H1 (cell line): ENCODE results near the gene TUBD1. TPM values are rescaled to one million over a fixed set of nuclear protein-coding genes. Genes with fewer than 3 reads are reported as not detected.

Source experiments
- CTCF ChIA-PET: fragments of 300-600 bp; sonication (Branson Sonifier 250); formaldehyde crosslinking; loops from one replicate; lab custom pipeline; 2021; ENCODE audit not compliant: partially characterized antibody; lab: Charles Lee
- POLR2A ChIA-PET: fragments of 300-600 bp; sonication (Branson Sonifier 250); formaldehyde crosslinking; loops from one replicate; lab custom pipeline; 2021; ENCODE audit warnings: inconsistent platforms; ENCODE audit not compliant: partially characterized antibody; lab: Charles Lee
- DNase-seq, 2 experiments: peaks; one replicate each; pipeline versions ENCODE4 v3.0.0 to v3.0.0-alpha.2; 2010 to 2022; ENCODE audit warnings: low spot score in 2 of 2, low read depth in 1 of 2, mixed read lengths in 1 of 2
- FAIRE-seq: peaks from 2 replicates; lab custom pipeline; 2011; peaks lifted over from hg19 to GRCh38; lab: Jason Lieb, UNC
- H2AFZ ChIP-seq: 2 replicates; pipeline ENCODE4 v1.8.1; 2012; ENCODE audit warnings: low read length, inconsistent platforms
- H2AK5ac ChIP-seq: 2 replicates; pipeline ENCODE4 v1.6.1; 2013; ENCODE audit warnings: low read depth, low read length
- H2BK120ac ChIP-seq: replicated peaks from 2 replicates; pipeline ENCODE3; 2013; ENCODE audit warnings: low read depth, low read length, inconsistent platforms
- H2BK12ac ChIP-seq: 2 replicates; pipeline ENCODE4 v1.6.1; 2013; ENCODE audit warnings: low read depth, low read length
- H2BK15ac ChIP-seq: 2 replicates; pipeline ENCODE4 v1.6.1; 2013; ENCODE audit warnings: low read length
- H2BK20ac ChIP-seq: 2 replicates; pipeline ENCODE4 v1.6.1; 2013; ENCODE audit warnings: low read length
- H2BK5ac ChIP-seq: 2 replicates; pipeline ENCODE4 v1.6.1; 2013; ENCODE audit warnings: low read depth, low read length
- H3K14ac ChIP-seq: 2 replicates; pipeline ENCODE4 v1.6.1; 2013; ENCODE audit warnings: inconsistent platforms; ENCODE audit not compliant: insufficient read length
- H3K18ac ChIP-seq: 2 replicates; pipeline ENCODE4 v1.6.1; 2013; ENCODE audit warnings: low read length; ENCODE audit errors: extremely low read depth
- H3K23ac ChIP-seq: 2 replicates; pipeline ENCODE4 v1.6.1; 2013; ENCODE audit warnings: inconsistent platforms; ENCODE audit not compliant: insufficient read length
- H3K23me2 ChIP-seq: 2 replicates; pipeline ENCODE4 v1.6.1; 2013; ENCODE audit warnings: low read depth, low read length
- H3K27ac ChIP-seq: 2 replicates; pipeline ENCODE4 v1.6.1; 2011; ENCODE audit warnings: low read depth, low read length, inconsistent platforms
- H3K27me3 ChIP-seq, 4 experiments: replicated peaks in 1 of 4; 1 replicate in 1 of 4; 2 replicates in 3 of 4; pipeline versions ENCODE4 v1.6.1 to v1.8.1; 2011 to 2013; ENCODE audit warnings: low read length in 3 of 4, mild to moderate bottlenecking in 3 of 4, inconsistent platforms in 2 of 4, mixed read lengths in 2 of 4, moderate library complexity in 1 of 4; ENCODE audit not compliant: control insufficient read depth in 3 of 4, insufficient read depth in 3 of 4; ENCODE audit errors: extremely low read depth in 1 of 4
- H3K36me3 ChIP-seq, 4 experiments: 2 replicates each; pipeline versions ENCODE4 v1.6.1 to v1.8.1; 2011 to 2013; ENCODE audit warnings: mild to moderate bottlenecking in 4 of 4, low read length in 3 of 4, moderate library complexity in 2 of 4, control low read depth in 1 of 4, inconsistent platforms in 1 of 4; ENCODE audit not compliant: insufficient read depth in 4 of 4, control insufficient read depth in 2 of 4
- H3K4ac ChIP-seq: replicated peaks from 2 replicates; pipeline ENCODE3; 2013; ENCODE audit warnings: low read length, low read depth, mixed read lengths, inconsistent platforms; ENCODE audit not compliant: insufficient read length
- H3K4me1 ChIP-seq, 4 experiments: replicated peaks in 1 of 4; 1 replicate in 1 of 4; 2 replicates in 3 of 4; pipeline versions ENCODE4 v1.6.1 to v1.8.1; 2011 to 2013; ENCODE audit warnings: low read length in 3 of 4, inconsistent platforms in 2 of 4, mixed read lengths in 1 of 4; ENCODE audit not compliant: insufficient read depth in 4 of 4, control insufficient read depth in 3 of 4
- H3K4me2 ChIP-seq, 2 experiments: 2 replicates each; pipeline versions ENCODE4 v1.6.1 to v1.8.1; 2011 to 2013; ENCODE audit warnings: low read depth in 2 of 2, low read length in 2 of 2, control low read depth in 1 of 2, inconsistent platforms in 1 of 2, mild to moderate bottlenecking in 1 of 2; ENCODE audit not compliant: insufficient read depth in 1 of 2
- H3K4me3 ChIP-seq, 4 experiments: fragments of 200-600, 300-600 bp in 1 of 4; sonication (generic), shearing (Covaris generic), sonication (Bioruptor Twin) in 1 of 4; 2 replicates each; pipeline versions ENCODE4 v1.5.1 to v1.8.1; 2011 to 2016; ENCODE audit warnings: low read length in 4 of 4, low read depth in 3 of 4, control low read depth in 2 of 4, inconsistent platforms in 2 of 4, mild to moderate bottlenecking in 2 of 4, mixed read lengths in 1 of 4, moderate library complexity in 1 of 4; ENCODE audit not compliant: insufficient read depth in 2 of 4; ENCODE audit errors: extremely low read depth in 1 of 4
- H3K56ac ChIP-seq: replicated peaks from 2 replicates; pipeline ENCODE3; 2013; ENCODE audit warnings: low read depth, mild to moderate bottlenecking, mixed read lengths, low read length, inconsistent platforms; ENCODE audit not compliant: insufficient read length
- H3K79me1 ChIP-seq: 2 replicates; pipeline ENCODE4 v1.6.1; 2013; ENCODE audit warnings: low read depth, low read length, control low read depth
- H3K79me2 ChIP-seq, 2 experiments: 2 replicates each; pipeline versions ENCODE4 v1.6.1 to v1.8.1; 2012 to 2013; ENCODE audit warnings: low read length in 2 of 2, mild to moderate bottlenecking in 2 of 2, inconsistent platforms in 1 of 2; ENCODE audit not compliant: insufficient read depth in 2 of 2, control insufficient read depth in 1 of 2
- H3K9ac ChIP-seq, 4 experiments: replicated peaks in 1 of 4; 1 replicate in 1 of 4; 2 replicates in 3 of 4; pipeline versions ENCODE4 v1.6.1 to v1.8.1; 2011 to 2013; ENCODE audit warnings: low read depth in 3 of 4, low read length in 3 of 4, control low read depth in 2 of 4, mild to moderate bottlenecking in 2 of 4, moderate library complexity in 2 of 4, inconsistent platforms in 1 of 4; ENCODE audit errors: extremely low read depth in 1 of 4
- H3K9me3 ChIP-seq, 2 experiments: 2 replicates each; pipeline versions ENCODE4 v1.6.1 to v1.8.1; 2012 to 2013; ENCODE audit warnings: mild to moderate bottlenecking in 2 of 2, moderate library complexity in 2 of 2, control low read depth in 1 of 2, inconsistent platforms in 1 of 2, low read depth in 1 of 2, low read length in 1 of 2, mixed read lengths in 1 of 2; ENCODE audit not compliant: insufficient read depth in 2 of 2
- H4K20me1 ChIP-seq, 2 experiments: replicated peaks in 1 of 2; 2 replicates each; pipeline versions ENCODE3 to v1.8.1; 2011 to 2013; ENCODE audit warnings: inconsistent platforms in 2 of 2, low read length in 2 of 2, mild to moderate bottlenecking in 1 of 2; ENCODE audit not compliant: insufficient read depth in 2 of 2, control insufficient read depth in 1 of 2
- H4K5ac ChIP-seq: 2 replicates; pipeline ENCODE4 v1.6.1; 2013; ENCODE audit warnings: low read length, low read depth, mixed read lengths, inconsistent platforms; ENCODE audit not compliant: insufficient read length
- H4K8ac ChIP-seq: 2 replicates; pipeline ENCODE4 v1.8.0; 2013; ENCODE audit warnings: mild to moderate bottlenecking, moderate library complexity, low read length, inconsistent platforms; ENCODE audit not compliant: insufficient read depth; ENCODE audit errors: extremely low read depth
- H4K91ac ChIP-seq: replicated peaks from 2 replicates; pipeline ENCODE3; 2013; ENCODE audit warnings: low read length, mixed read lengths, inconsistent platforms; ENCODE audit not compliant: insufficient read length
- ASH2L ChIP-seq: fragments of 200-600, 300-600 bp; sonication (generic); IDR thresholded peaks from one replicate; pipeline ENCODE4 v1.7.1; 2017; ENCODE audit warnings: low read length
- ATF3 ChIP-seq: IDR thresholded peaks from 2 replicates; pipeline ENCODE4 v1.6.1; 2011; ENCODE audit warnings: low read depth, mild to moderate bottlenecking, low read length; ENCODE audit not compliant: insufficient read depth
- BCL11A ChIP-seq, 2 experiments: IDR thresholded peaks; one replicate each; pipeline ENCODE4 v1.6.1; 2011; ENCODE audit warnings: low read depth in 2 of 2, low read length in 2 of 2, mild to moderate bottlenecking in 2 of 2
- EP300 ChIP-seq, 2 experiments: IDR thresholded peaks; 1 replicate in 1 of 2; 2 replicates in 1 of 2; pipeline ENCODE4 v1.6.1; 2011 to 2012; ENCODE audit warnings: low read depth in 2 of 2, low read length in 2 of 2, mild to moderate bottlenecking in 2 of 2, borderline replicate concordance in 1 of 2, inconsistent platforms in 1 of 2, moderate library complexity in 1 of 2
- FOSL1 ChIP-seq: IDR thresholded peaks from 2 replicates; pipeline ENCODE4 v1.6.1; 2011; ENCODE audit warnings: mild to moderate bottlenecking, low read depth, low read length, moderate library complexity; ENCODE audit not compliant: insufficient read depth
- GABPA ChIP-seq: IDR thresholded peaks from 2 replicates; pipeline ENCODE4 v1.6.1; 2011; ENCODE audit warnings: mild to moderate bottlenecking, low read length, moderate library complexity, borderline replicate concordance; ENCODE audit not compliant: insufficient read depth
- GTF2F1 ChIP-seq: IDR thresholded peaks from 2 replicates; pipeline ENCODE4 v1.6.1; 2012; ENCODE audit warnings: low read depth, low read length, improper control_type of control experiment, borderline replicate concordance
- NANOG ChIP-seq: IDR thresholded peaks from 2 replicates; pipeline ENCODE4 v1.6.1; 2011; ENCODE audit warnings: low read length, low read depth, mild to moderate bottlenecking, inconsistent platforms; ENCODE audit not compliant: insufficient read depth, poor library complexity, severe bottlenecking
- PHF8 ChIP-seq: fragments of 200-600 bp; sonication (generic); conservative IDR thresholded peaks from 2 replicates; pipeline ENCODE4 v1.7.1; 2012; ENCODE audit warnings: low read depth, mild to moderate bottlenecking, inconsistent platforms, low read length, moderate library complexity
- SP2 ChIP-seq: IDR thresholded peaks from 2 replicates; pipeline ENCODE4 v1.6.1; 2012; ENCODE audit warnings: mild to moderate bottlenecking, low read length, inconsistent platforms
- SP4 ChIP-seq: IDR thresholded peaks from 2 replicates; pipeline ENCODE4 v1.6.1; 2012; ENCODE audit warnings: low read length, inconsistent platforms
- TCF12 ChIP-seq: IDR thresholded peaks from 2 replicates; pipeline ENCODE4 v1.6.1; 2011; ENCODE audit warnings: low read depth, mild to moderate bottlenecking, low read length
- USF2 ChIP-seq: IDR thresholded peaks from 2 replicates; pipeline ENCODE4 v1.6.1; 2011; ENCODE audit warnings: low read length, improper control_type of control experiment
- WGBS, 2 experiments: shearing (Covaris generic) in 1 of 2; methylation state at CpG; one replicate each; pipeline versions ENCODE4 v1.1.6 to v1.1.7; 2013 to 2015; ENCODE audit warnings: low lambda C conversion rate in 2 of 2, mixed read lengths in 2 of 2, inconsistent platforms in 1 of 2, low coverage in 1 of 2, missing lambda C conversion rate in 1 of 2; ENCODE audit not compliant: insufficient replicate concordance in 2 of 2, insufficient coverage in 1 of 2, insufficient read length in 1 of 2; ENCODE audit errors: extremely low coverage in 1 of 2, missing lambda C conversion rate in 1 of 2; 5-methylcytosine and 5-hydroxymethylcytosine counted together
- polyA plus RNA-seq, 7 experiments: library from polyadenylated mRNA; depleted of rRNA in 3 of 7; stranded (reverse) in 5 of 7; unstranded in 2 of 7; fragments of >200 nt in 5 of 7; fragments of 200-250 nt in 2 of 7; gene quantifications; 1 replicate in 5 of 7; 2 replicates in 1 of 7; 4 replicates in 1 of 7; pipeline versions ENCODE4 v1.2.1 to v1.2.3, GENCODE V29; 2011 to 2013; ENCODE audit warnings: missing spikeins in 2 of 7, mixed read lengths in 2 of 7
- total RNA-seq: library from RNA; stranded (reverse); fragmentation: NEBNext Ultra II Directional; extraction: Animal tissue kit (Norgen Biotek cat#: 25700); gene quantifications from 2 replicates; pipeline ENCODE4 v1.2.1, GENCODE V29; 2021

TUBD1 gene
- total and polyA plus RNA-seq, 2 of the 8 experiments (the other 6 are each of a cell fraction or from before 2014, with no cell fraction given) = 9.1 to 17.5 TPM

DNA sequence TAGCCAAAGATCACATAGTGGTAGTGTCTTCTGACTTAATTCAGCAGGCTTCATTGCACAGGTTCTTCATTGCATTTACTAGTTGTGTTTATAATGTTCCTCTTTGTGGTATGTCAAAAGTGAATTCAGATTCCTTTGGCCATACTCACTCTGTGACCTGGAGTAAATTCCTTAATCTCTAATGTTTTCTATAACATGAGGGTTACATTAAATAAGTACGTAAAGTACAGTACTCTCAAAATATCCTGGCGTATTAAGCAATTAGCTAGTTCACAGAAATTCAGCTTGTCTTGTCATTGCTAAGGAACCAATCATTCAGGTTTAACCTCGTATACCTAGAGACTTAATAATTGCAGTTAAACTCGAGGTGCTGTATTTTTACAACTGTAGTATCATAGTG, 4.3 kb upstream of the TUBD1 start:
- no peak overlapping the region for H2BK120ac ChIP-seq
- no peak overlapping the region for H3K4me2 ChIP-seq
- H2BK20ac ChIP-seq = no peak overlapping the region
- H4K5ac ChIP-seq = no peak overlapping the region
- H3K56ac ChIP-seq = no peak overlapping the region
- peaks cover 0 to 3% of the 10 kb centered on the region in 2 experiments for H4K20me1 ChIP-seq
- no peaks in the 10 kb centered on the region for H3K9me3 ChIP-seq
- CTCF ChIA-PET = no interaction called here
- no peaks in the 10 kb centered on the region; a peak in 1 of 8 replicates for H3K36me3 ChIP-seq
- POLR2A ChIA-PET = no interaction called here
- WGBS, 2 experiments = 92% methylated on average over 4 of the region's 4 CpGs; no CpG with 5 or more reads in 1 of the 2 experiments
- H3K23me2 ChIP-seq = peaks cover 7% of the 10 kb centered on the region; the same call in 1 of the 2 replicates
- no peak overlapping the region for H2BK15ac ChIP-seq
- H4K8ac ChIP-seq = no peak overlapping the region
- no peak overlapping the region for H3K18ac ChIP-seq
- no peak overlapping the region for H2BK12ac ChIP-seq
- H3K9ac ChIP-seq = no peak overlapping the region
- no peaks in the 10 kb centered on the region for H3K79me1 ChIP-seq
- H3K79me2 ChIP-seq = peaks cover 0 to 50% of the 10 kb centered on the region in 2 experiments; a peak in 3 of 4 replicates
- H3K23ac ChIP-seq = no peak overlapping the region
- no peak overlapping the region for H2AK5ac ChIP-seq
- H4K91ac ChIP-seq = no peak overlapping the region
- H3K27me3 ChIP-seq = no peaks in the 10 kb centered on the region
- DNase-seq (no peak), FAIRE-seq (no peak)
- no peaks in the 10 kb centered on the region for H3K4me1 ChIP-seq
- no peak overlapping the region for H2BK5ac ChIP-seq
- H3K4ac ChIP-seq = no peak overlapping the region
- H3K14ac ChIP-seq = no peak overlapping the region
- no peak overlapping the region for H2AFZ ChIP-seq
- H3K4me3 ChIP-seq = no peak overlapping the region
- no peak overlapping the region for H3K27ac ChIP-seq
- no peak for TF ChIP-seq USF2
- no peak for TF ChIP-seq EP300 (IDR thresholded peaks at IDR 0.05; ENCODE audit: borderline replicate concordance in 1 of 2, low read depth in 2 of 2, low read length in 2 of 2)
- TF ChIP-seq NANOG = no peak
- no peak for TF ChIP-seq BCL11A (IDR thresholded peaks at IDR 0.05; ENCODE audit: low read depth in 2 of 2, low read length in 2 of 2)
- TF ChIP-seq PHF8 = no peak
- TF ChIP-seq SP4 = no peak
- no peak for TF ChIP-seq SP2
- no peak for TF ChIP-seq GTF2F1
- no peak for TF ChIP-seq GABPA
- no peak for TF ChIP-seq FOSL1
- no peak for TF ChIP-seq ATF3
- TF ChIP-seq ASH2L = no peak
- no peak for TF ChIP-seq TCF12
